Measurements from ENCODE around the gene GPC5.

- TF ChIP-seq ATF4 (CRISPR knock-in tag; IDR thresholded peaks at IDR 0.05), result no peak
- no peak for TF ChIP-seq POLR2AphosphoS5 (IDR thresholded peaks at IDR 0.05; ENCODE audit: low read depth, low read length)
- TF ChIP-seq ZFP36 (IDR thresholded peaks at IDR 0.05; ENCODE audit: borderline replicate concordance, low read depth, low read length, partially characterized antibody), result no peak
- no peak for TF ChIP-seq CTCF (CRISPR knock-in tag; IDR thresholded peaks at IDR 0.05)
- TF ChIP-seq SRY (CRISPR knock-in tag; IDR thresholded peaks at IDR 0.05), result no peak
- no peak for TF ChIP-seq HNF4A (CRISPR knock-in tag; IDR thresholded peaks at IDR 0.05)
- no peak for TF ChIP-seq HNF4G (IDR thresholded peaks at IDR 0.05; ENCODE audit: borderline replicate concordance, low read depth, low read length)
- TF ChIP-seq HNF4G (CRISPR knock-in tag; IDR thresholded peaks at IDR 0.05; ENCODE audit: borderline replicate concordance, low read depth), result no peak
- TF ChIP-seq U2AF1 (optimal IDR thresholded peaks at IDR 0.05; ENCODE audit: low read depth, low read length), result no peak
- TF ChIP-seq NCOA1 (CRISPR knock-in tag; IDR thresholded peaks at IDR 0.05), result no peak
- TF ChIP-seq TAF1 (CRISPR knock-in tag; IDR thresholded peaks at IDR 0.05), result no peak
- no peak for TF ChIP-seq IKZF1 (IDR thresholded peaks at IDR 0.05)
- no peak for TF ChIP-seq PRDM4 (CRISPR knock-in tag; IDR thresholded peaks at IDR 0.05; ENCODE audit: borderline replicate concordance)
- TF ChIP-seq MAX (IDR thresholded peaks at IDR 0.05), result no peak
Observed at GRCh38 chr13:92530364-92530763, 1131.9 kb downstream of the GPC5 start.

Measured in HepG2 (cell line).